NCI-H2227 treated with DMSO at 0.1 percent for 48 hours (cell line): Measurements from ENCODE around the gene HOXA11.

Source experiments
- DNase-seq: peaks from one replicate; lab custom pipeline; 2025; lab: John Stamatoyannopoulos, UW

Gene HOXA11

DNA sequence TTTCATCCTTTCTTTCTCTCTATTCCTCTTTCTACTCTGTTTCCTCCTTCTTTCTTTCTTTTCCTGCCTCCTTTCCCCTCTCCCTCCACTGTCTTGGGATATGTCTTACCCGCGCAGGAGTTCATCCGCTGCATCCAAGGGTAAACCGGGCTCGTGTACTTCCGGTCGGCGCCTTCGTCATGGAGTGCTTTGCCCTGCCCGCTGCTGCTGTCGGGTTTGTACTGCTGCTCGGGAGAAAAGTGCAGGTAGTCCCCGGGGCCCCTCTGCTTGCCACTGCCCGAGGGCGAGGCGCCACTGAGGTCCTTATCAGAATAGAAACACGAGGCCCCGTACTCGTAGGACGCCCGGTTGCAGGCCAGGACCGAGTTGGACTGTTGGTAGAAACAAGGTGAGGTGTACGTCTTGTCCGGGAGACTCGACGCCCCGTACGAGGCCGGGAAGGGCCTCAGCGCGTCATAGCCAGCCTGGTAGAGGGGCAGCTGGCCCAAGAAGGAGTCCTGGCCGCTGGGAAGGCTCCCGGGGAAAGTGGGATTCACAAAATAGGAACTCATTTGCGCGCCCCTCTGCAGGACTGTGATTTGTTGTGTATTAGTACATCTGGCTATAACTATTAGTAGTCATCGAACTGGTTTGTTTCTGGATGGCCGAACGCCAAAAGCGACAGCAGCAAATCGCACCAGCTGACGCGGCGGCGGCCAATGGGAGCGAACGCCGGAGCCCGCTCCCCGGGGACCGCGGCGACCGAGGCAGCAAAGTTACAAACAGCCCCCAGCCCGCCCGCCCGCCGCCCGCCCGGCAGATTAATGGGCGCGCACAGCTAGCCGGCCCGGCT is 37.6 kb downstream of the HOXA11 start, which contains the start of gene HOXA6:
Gene HOXA6, minus strand, starts transcription at position 576 of the 832 bp plus-strand sequence. Its CDS starts 25 bp downstream, at position 551.
- DNase-seq: no peak

DNA sequence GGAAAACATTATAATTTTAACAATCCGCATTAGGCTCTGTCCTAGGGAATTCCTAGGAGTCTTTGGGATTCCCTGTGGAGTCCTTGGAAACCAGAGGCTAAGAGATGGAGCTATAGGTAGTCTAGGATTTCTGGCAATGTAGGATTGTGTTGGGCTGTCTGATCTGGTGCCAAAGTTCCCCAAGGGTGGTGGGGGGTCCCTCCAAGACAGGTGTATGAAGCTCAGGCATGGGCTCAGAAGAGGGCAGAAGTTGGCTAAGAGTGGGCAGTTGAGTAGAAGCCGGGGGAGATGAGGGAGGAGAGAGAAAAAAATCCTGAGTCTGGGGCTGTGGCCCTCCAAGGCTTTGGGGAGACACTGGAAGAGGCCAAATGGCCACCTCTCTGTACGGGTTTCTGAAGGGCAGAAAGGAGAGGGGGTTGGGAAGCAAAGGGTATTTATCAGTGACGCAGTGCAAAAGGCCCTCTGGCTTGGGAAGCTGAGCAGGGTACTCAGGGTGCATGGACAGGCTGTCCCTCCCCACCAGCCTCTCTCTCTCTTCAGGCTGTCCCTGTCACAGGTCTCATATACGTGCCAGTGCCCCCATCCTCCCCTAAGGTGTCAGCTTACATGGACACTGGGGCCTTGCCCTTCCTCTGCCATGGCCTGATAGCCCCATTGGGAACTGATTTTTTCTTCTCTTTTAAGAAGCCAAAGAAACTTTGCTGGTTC is 38.4 kb downstream of the HOXA11 start:
- DNase-seq: no peak

DNA sequence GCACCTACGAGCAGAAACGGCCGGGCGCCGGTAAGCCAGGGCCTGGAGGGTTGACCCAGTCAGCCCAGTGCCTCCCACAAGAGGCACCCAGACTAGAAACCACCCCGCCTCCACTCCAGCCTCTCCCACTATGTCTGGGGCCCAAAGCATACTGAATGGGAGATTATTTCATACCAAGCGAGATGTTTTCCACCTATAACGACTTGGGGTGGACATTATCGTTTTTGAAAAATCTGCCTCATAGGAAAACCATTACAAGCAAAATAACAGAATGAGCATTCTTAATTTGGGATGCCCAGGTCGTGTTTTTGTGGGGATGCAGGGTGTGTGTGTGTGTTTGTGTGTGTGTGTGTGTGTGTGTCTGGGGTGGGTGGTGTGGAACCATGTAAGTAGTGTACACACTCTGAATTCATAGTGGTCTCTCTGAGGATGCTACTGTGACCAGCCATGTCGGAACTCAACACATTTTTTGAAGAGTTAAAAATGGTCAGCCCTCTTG is 39.1 kb downstream of the HOXA11 start:
- DNase-seq: no peak

DNA sequence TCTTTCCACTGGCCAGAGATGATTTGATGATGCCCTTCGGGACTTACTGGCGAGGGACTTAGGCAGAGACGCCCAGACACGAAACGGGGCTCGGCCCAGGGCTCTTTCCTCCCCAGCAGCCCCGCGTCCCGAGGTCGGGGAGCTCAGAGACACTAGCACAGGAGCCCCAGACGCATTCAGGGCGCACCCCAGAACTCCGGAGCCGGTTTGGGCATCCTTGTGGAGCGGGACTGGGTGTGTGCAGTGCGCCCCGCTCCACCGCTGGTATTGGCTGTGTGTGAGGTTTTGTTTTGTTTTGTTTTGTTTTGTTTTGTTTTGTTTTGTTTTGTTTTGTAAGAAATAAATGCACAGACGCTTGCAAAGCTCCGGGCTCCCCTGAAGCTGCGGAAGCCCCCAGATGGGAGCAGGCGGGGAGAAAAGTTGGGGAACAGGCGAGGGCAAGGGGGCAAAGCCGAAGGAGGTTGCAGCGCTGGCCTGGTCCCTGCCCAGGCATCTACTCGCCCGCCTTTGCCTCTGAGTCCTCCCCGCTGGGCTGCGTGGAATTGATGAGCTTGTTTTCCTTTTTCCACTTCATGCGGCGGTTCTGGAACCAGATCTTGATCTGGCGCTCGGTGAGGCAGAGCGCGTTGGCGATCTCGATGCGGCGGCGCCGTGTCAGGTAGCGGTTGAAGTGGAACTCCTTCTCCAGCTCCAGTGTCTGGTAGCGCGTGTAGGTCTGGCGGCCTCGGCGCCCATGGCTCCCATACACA is 39.7 kb downstream of the HOXA11 start:
- DNase-seq: no peak

DNA sequence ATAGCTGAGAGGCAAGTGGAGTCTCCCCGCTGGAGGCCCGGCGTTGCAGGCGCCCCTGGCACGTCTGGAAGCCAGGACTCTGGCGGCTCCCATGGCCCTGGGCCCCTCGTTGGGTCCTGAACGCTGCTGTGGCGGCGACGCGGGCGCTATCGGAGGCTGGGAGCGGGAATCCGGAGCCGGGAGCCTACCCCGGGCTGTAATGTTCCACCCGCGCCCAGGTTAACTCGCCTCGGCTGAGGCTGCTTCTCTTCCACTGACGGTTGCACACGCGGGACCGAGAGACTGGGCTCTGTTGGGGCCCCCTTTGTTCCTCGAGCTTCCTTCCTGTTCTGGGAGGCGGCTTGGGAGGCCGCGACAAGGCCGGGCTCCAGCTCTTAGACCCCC is 40.3 kb downstream of the HOXA11 start:
- no peak for DNase-seq

DNA sequence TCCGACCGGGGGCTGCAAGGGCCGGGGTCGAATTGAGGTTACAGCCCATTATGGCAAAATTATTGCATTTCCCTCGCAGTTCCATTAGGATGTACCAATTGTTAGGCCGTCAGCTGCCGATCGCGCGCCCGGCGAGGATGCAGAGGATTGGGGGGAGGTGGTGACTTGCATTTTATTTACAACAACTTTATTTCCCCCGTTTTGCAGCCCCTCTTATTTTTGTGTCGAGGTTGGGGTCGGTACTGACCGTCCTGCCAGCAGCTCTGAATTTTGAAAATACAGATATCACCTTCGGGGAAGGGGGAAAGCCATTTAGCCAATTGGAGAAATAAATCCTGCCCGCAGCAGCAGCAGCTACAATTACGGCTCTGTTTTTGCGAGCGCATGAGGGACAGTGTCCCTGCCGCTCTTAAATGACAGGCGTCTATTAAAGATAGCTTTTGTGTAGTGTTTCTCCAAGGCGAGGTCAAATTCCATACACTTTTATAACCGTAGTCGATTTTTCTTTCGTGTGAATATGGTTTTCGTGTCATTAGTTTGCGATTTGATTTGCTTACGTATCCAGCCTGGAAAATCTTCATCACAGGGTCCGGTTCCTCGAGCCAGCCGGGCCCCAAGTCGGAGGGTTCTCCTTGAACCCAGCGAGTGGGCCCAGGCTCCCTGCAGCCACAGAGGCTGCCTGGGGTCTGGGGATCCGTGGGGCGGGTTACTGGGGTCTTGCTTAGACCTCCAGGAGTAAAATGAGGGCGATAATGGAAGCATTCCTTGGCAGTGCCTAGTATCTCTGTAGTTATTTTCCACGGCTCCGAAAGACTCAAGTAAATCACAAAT is 40.9 kb downstream of the HOXA11 start:
- no peak for DNase-seq

DNA sequence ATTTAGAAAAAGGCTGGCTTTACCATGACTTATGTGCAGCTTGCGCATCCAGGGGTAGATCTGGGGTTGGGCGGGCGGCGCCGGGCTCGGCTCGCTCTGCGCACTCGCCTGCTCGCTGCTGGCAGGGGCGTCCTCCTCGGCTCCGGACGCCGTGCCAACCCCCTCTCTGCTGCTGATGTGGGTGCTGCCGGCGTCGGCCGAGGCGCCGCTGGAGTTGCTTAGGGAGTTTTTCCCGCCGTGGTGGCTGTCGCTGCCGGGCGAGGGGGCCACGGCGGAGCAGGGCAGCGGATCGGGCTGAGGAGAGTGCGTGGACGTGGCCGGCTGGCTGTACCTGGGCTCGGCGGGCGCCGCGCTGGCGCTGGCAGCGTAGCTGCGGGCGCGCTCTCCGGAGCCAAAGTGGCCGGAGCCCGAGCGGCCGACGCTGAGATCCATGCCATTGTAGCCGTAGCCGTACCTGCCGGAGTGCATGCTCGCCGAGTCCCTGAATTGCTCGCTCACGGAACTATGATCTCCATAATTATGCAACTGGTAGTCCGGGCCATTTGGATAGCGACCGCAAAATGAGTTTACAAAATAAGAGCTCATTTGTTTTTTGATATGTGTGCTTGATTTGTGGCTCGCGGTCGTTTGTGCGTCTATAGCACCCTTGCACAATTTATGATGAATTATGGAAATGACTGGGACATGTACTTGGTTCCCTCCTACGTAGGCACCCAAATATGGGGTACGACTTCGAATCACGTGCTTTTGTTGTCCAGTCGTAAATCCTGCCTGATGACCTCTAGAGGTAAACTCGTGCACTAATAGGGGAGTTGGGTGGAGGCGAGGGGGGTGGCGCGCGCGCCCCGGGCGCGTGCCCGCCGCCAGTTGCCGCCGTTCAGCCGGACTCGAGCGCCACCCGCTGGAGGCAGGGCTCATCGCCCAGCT is 41.7 kb downstream of the HOXA11 start, which contains the start of gene HOXA5:
Gene HOXA5, minus strand, starts transcription at position 659 of the 927 bp plus-strand sequence. Its CDS starts 74 bp downstream, at position 585.
- peak; percentile 66 for DNase-seq

DNA sequence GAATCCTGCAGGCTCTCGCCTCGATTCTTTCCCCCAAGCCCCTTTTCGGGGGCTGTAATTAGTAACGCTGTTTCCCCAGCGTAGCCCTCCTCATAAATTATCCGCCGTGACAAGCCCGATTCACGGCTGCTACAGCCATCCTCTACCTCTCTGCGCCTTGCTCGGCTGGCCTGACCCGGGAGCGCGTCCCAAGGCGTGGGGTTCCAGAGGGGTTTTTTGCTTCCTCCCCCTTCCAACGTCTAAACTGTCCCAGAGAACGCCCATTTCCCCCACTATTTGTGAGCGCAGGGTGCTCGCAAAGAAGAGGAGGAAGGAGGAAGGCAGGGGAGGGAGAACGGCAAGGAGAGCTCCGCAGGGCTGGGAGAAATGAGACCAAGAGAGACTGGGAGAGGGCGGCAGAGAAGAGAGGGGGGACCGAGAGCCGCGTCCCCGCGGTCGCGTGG is 42.4 kb downstream of the HOXA11 start:
- DNase-seq: no peak

DNA sequence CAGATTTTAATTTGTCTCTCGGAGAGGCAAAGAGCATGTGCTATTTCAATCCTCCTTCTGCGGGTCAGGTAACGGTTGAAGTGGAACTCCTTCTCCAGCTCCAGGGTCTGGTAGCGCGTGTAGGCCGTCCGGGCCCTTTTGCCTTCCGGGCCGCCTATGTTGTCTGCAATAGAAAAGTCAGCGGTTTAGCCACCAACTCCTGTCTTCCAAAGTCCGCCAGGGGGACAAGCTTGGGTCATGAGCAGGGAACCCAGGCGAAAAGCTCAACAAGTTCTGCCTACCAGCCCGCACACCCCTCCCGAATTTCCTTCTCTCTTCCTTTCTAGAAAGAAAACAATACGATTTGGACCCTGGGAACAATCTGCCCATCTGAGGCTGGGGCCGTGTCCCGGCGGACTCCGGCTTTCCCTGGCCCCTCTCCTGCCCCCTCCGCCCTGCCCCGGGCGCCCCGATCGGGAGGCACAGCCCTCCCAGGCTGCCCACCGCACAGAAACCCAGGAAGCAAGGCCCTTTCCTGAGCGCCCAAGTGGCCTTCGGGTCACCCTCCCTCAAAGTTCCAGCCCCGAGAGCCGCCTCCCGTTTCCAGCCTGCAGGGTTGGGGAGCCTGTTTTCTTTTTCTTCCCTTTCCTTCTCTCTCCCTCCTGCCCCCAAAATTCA is 43.0 kb downstream of the HOXA11 start:
- DNase-seq: no peak

DNA sequence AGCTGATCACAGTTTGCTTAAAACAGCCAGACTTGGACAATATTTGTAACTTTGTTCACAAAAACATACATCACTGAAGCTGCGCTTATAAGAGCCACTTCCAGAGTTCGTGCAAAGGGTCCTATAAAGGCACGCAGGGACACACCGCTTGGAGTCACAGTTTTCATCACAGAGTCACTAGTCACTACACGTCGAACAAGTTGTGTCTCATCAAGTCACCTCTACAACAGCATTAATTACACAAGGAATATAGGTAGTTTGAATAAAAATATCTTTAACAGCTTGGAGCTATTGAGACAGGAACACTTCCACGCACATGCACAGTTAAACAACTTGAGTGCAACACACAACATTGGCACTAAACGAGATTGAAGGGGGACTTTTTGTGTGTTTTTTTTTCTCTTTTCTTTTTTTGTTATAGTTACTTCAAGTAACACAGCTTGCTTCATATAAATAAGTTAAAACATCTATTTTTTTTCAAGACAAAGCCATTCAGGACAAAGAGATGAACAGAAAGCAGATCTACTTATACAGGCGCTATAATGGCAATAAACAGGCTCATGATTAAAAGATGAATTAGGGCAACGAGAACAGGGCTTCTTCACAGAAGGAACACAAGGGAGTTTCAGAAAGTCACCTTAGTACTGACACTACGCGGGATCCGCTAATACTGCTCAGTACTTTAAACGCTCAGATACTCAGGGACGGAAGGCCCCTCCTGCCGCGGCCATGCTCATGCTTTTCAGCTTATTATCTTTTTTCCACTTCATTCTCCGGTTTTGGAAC is 43.7 kb downstream of the HOXA11 start:
- DNase-seq: no peak

DNA sequence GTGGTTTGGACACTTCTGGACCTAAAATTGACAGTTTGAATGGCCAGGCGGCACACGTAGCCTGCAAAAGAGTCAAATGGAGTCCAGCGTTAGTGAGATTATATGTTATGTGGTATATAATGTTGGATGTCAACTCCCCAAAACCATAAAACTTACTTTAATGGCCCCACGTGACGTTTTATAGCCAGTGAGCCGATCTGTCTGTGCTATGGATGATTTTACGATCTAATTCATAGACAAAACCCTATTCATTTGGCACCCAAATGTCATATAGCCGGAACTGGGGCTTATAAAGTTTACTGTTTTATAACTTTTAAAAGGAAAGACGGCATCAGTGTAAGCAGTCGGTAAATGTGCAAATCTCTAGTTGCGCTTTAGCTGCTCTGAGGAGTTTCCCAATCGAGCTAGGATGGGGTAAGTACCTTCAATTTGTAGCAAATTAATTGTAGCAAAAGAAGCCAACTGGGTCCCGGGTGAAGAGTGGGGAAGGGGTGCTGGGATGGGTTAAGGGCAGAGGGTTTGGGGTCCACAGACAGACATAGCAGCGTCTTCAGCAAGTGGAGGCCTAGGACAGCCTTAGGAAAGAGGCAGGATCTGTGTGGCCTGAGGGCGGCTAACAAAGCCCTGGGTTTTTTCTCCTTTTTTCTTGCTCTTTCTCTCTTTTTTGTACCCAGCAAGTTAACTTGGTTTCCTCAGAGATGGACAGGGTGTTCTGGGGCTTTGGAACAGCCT is 44.7 kb downstream of the HOXA11 start:
- DNase-seq: no peak

DNA sequence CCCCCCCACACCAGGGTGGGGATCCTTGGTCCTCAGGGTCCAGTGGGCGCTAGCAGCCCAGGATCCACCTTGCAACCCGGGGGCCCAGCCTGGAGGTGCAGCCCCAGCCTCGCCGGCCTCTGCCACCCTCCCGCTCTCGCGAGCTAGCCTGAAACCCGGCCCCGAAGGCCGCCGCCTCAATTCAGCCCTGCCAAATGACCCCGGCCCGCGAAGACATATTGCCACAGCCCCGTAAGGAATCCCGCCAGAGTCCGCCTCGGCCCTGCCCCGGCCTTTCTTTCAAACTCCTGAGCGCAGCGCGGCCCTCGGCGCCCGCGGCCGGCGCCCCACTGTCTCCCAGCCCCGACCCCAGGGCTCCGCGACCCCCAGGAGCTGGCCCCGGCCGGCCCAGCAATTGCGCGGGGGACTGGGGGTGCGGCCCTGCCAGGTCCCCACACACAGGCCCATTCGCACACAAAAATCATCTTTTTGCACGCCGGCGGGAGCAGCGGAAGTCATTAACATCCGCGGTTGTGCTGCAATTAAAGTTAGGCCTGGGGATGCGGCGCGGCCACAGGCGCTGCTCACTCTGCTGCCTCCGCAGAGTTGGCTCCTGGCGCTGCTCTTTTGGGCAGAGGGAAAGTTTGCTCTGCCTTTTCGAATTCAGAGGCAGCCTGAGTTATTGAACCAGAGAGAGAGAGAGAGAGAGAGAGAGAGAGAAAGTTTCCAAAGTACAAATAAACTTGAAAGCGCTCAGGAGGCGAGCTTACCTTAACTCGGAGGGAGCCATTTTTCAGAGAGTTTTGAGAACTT is 45.5 kb downstream of the HOXA11 start:
- no peak for DNase-seq

DNA sequence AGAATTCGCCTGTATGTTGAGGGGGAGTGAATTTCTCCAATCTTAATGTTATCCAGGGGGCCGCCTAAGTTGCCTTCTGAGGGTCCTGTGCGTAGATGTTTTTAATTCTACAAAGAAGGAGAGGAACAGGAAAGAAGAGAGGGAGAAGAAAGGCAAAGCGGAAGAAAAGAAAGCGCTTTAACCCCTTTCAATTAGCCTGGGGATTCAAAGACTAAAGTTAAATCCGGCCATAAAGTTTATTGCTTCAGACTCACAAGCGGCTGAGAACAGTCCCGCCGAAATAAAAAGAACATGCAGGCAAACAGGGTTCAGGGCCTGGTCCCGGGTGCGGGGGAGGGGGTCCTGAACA is 46.1 kb downstream of the HOXA11 start:
- no peak for DNase-seq

DNA sequence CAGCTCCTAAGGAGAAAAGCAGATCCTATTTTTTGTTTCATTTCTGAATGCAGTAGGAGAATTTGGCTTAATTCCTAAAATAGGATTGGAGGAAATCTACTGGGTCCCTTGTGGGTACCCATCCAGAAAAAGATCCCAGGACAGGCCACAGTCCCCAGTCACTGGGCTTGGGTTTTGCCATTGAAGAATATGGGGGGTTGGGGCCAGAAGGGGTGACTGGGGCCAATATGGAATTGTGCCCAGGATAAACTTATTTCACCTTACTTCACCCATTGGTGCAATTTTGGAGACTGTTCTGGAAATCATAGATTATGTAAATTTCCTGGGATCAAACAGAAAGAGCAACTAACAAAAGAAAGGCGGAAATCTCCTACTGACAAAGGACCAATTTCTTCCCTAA is 46.6 kb downstream of the HOXA11 start:
- DNase-seq: no peak

DNA sequence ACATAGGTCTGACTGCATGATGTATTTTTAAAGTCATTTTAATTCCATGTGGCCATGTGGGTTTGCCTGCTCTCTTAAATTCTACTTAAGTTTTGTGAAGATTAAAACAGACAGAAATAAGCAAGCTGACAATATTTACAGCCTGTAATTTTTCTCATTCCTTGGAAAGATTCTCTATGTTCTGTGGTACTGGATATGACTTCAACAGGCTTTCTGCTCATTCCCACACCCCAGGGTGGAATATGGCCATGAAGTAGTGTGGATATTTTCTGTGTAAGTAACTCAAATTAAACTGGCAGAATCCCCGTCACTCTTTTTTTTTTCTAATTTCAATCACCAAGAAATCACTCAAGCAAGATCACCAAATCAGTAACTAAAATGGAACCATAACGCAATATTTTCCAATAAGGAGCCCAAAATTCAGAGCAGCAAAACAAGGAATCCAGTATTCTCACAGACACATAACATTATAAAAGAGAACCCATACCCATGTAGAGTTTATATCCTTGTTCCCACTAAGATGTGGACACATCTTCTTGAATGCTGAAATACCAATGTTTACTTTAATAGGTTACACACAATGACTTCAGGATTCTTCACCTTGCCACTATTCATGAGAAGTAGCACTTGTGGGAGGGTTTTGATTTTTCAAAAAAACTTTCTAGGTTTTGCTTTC is 47.3 kb downstream of the HOXA11 start:
- no peak for DNase-seq

DNA sequence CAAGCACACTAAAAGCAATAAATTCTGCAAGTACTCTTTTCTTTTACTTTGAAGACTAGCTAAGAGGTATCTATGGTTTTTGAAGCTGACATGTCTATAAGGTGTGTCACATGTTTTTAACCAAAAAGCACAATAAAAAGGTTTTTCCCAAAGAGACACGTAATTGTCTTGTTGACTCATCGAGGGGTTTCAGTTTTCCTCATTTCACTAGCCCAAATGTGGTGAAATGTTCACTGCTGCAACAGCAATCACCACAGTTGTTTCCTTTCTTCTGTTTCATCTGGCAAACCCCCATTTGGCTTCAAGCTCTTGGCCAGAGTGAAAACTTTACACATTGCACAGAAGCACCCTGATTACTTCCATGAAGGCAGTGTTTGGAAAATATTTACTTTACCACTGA is 50.6 kb downstream of the HOXA11 start:
- DNase-seq: no peak
